GM19372 (cell line): ENCODE data around the gene WDR38.
"Not testable (repeated sequence)": the region's sequence is repeated elsewhere in the genome, so short reads cannot be mapped to it uniquely, and the experiment has no call there.

ENCODE experiments used
- ATAC-seq: cut with Tn5 transposase; IDR thresholded peaks from one replicate; pipeline ENCODE4 v1.9.1; 2021; ENCODE audit warnings: mild to moderate bottlenecking, low read depth, moderate library complexity; ENCODE audit not compliant: unreplicated experiment

WDR38 gene

DNA sequence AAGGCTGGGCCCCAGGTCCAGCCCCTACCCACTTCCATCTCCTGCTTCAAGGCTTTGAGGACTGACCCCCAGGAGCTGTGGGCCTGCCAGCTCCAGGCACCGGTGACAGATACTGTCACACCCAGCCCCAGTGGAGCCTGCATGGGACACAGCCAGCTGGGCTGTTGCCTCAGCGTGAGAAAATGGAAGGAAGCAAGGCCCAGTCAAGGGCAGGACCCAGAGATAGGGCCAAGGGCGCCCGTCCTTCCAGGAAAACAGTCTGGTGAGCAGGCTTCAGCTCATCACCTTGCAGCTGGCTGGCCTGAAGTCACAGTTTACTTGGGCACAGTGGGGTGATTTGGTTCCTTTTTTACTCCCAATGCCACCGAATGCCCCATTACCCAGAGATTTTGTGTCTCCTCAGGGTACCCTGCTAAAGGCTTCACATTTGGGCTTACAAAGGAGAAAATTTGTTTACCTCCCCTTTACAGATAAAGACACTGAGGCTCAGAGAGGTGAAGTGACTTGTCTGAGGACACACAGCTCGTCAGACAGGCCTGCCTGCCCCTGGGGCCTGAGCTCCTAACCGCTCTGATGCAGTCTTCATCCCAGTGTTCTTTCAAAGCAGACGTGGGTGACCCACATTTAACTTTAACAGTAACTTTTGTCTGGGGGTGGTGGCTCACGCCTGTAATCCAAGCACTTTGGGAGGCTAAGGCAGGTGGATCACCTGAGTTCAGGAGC, 21.5 kb upstream of the WDR38 start:
- ATAC-seq: no peak

DNA sequence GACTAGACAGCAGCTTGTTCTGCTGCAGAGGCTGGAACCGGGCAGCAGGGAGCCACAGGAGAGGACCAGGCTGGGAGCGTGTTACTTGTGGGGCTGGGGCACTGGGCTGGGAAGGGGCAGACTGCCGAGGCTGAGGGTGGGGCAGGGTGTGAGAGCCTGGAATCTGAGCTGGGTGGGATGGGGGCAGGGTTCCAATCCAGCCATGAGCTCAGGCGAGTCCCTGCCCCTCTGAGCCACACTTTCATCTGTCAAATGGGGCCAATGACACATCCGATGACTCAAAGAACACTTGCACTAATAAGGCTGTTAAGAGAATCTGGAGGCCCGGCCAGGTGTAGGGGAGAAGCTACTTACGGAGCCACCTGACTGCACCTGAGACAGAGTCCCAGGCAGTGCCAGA, 18.7 kb upstream of the WDR38 start:
- ATAC-seq: no peak

DNA sequence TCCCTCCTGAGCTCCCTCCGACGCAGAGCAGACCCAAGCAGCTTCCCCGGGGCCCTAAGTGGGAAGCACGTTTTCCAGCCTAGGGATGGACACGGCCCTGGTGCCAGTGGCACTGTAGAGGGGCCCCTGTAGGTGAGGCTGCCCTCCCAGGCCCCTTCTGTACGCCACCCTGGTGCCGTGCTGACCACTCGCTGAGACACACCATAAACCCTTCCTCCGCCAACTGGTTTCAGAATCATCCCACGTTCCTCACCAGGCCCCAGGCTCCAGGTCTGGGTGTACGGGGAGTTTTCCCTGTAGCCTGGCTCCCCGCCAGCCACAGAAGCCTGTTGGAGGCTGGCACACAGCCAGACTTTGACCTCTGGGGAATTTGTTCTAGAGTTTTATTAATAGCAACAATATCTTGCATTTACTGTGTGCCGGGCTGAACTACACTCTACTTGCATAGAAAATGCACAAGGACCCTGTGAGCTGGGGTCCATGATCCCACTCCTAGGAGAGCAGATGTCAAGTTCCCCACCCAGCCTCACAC, 18.2 kb upstream of the WDR38 start:
- no peak for ATAC-seq

DNA sequence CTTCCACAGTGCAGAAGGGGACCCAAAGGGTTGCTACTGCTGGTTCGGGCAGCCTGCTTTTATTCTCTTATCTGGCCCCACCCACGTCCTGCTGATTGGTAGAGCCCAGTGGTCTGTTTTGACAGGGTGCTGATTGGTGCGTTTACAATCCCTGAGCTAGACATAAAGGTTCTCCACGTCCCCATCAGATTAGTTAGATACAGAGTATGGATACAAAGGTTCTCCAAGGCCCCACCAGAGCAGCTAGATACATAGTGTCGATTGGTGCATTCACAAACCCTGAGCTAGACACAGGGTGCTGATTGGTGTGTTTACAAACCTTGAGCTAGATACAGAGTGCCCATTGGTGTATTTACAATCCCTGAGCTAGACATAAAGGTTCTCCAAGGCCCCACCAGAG, 15.1 kb upstream of the WDR38 start:
- not testable (repeated sequence) for ATAC-seq

DNA sequence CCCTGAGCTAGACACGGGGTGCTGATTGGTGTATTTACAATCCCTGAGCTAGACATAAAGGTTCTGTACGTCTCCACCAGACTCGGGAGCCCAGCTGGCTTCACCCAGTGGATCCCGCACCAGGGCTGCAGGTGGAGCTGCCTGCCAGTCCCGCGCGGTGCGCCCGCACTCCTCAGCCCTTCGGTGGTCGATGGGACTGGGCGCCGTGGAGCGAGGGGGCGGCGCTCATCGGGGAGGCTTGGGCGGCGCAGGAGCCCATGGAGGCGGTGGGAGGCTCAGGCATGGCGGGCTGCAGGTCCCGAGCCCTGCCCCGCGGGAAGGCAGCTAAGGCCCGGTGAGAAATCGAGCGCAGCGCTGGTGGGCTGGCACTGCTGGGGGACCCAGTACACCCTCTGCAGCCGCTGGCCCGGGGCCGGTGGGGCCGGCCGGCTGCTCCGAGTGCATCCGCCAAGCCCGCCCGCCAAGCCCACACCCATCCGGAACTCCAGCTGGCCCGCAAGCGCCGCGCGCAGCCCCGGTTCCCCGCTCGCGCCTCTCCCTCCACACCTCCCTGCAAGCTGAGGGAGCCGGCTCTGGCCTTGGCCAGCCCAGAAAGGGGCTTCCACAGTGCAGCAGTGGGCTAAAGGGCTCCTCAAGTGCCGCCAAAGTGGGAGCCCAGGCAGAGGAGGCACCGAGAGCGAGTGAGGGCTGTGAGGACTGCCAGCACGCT, 14.5 kb upstream of the WDR38 start:
- not testable (repeated sequence) for ATAC-seq

DNA sequence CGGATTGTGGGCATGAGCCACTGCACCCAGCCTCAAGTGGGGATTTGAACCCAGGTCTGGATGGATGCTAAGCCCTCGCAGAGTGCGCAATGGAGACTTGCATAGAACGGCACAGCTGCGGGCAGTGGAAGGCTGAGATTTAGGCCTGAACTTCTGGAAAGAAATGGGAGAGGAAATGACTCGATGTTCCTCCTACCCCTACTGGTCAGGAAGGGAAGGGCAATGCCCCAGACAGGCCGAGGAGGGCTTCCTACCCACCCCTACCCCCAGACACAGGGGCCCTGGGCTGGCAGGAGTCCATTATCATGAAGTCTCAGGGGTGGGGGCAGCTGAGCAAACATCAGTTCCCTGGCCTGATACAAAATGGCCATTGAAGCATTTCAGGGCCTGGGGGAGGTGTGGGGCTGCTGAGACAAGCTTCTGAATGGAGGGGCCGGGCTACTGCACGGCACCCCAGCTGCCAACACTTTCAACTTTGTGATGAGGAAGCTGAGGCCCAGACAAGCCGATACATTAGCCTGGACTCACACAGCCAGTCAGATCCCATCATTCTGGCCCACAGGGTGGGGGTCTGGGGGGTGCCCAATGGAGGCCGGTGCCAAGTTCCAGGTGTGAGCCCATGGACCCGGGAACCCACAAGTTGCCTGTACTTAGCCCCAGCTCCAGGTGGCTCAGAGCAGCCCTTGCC, 13.5 kb upstream of the WDR38 start:
- ATAC-seq: no peak

DNA sequence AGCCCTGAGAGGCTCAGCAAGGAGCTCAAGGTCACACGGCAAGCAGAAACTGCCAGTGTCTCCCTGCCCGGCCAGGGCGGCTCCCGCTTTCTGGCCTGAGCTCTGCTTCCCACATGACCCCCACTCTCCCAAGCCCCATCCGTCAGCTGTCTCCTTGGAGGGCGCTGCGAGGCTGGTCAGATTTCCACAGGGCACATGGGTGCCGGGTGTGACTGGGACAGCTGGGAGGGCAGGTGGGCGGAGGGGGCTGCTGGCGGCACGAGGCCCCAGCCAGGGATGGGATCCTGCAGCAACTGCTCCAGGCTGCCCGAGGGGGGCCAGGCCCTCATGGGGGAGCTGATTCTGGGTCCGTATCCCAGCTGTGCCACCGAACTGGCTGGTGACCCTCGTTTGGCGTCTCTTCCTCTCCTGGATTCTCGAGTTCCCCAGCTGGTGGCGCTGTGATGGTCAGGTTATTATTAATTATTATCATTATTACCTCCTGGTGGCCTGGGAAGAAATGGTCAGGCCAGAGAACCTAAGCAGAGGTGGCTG, 12.9 kb upstream of the WDR38 start:
- ATAC-seq: no peak

DNA sequence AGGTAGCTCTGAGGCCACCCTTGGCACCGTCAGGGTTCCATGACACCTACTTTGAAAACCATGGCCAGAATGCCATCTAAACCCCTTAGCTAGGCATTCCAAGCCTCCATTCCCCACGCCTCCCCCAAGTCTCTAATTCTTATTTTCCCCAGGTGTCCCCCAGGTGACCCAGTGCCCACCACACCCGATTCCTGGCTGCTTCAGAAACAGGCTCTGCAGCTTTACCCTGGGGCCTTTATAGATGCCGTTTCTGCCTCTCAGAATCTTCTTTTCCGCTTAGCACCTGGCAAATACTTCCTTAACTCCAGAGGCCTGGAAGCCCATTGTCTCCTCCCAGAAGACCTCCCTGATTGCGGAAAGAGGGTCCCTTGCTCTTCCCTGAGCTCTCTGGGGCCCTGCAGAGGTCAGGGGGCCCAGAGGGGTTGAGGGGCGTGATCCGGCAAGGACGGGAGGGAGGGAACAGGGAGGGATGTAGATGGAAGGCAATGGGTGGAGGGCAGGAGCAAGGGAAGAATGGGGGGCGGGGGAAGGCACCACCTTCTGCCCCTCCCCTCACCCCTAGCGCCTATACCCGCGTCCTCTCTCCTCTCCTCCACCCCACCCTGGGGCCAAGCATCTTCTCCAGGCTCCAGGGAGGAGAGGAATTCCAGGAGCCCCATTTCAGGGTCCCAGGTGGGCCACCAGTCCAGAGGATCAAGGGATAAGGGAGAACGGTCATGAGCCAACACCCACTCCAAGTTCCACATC, 12.0 kb upstream of the WDR38 start:
- ATAC-seq: no peak

DNA sequence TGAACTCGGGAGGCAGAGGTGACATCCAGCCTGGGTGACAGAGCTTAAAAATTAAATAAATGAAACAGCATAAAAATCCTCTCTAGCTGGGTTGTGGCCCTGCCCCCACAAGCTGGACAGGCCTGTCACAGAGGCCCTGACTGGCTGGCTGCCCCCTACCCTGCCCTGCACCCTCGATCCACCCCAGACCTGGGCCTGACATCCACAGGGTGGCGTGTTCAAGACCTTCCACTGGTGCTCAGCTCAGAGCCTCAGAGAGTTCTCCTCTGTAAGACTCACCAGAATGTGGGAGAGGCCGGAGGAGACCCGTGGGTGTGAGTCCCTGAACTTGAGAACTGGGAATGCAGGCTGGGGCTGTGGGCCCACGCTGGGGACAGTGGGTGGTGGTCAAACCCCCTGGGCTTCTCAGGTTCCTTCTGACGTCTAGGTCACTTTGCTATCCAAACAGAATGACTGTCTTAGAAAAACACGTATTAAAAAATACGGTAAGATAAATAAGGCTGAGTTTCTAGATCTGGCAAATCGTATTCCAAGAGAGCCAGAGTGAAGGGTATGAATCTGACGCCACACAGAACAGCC, 9.7 kb upstream of the WDR38 start:
- no peak for ATAC-seq

DNA sequence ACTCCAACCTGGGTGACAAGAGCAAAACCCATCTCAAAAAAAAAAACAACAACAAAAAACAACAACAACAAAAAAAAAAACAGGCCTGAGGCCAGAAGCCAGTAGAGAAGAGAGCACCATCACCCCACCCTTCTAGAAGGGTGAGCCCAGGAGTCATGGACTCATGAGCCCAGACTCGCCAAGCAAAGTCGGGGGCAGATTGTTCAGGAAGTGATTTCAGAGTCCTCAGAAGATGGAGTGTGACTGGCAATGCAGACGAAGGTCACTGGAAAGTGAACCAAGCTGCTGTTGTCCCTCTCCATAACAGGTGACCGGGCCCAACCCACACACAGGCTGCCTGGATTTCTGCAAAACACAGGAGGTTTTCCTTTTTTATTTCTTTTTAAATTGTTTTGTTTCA, 9.0 kb upstream of the WDR38 start:
- no peak for ATAC-seq

DNA sequence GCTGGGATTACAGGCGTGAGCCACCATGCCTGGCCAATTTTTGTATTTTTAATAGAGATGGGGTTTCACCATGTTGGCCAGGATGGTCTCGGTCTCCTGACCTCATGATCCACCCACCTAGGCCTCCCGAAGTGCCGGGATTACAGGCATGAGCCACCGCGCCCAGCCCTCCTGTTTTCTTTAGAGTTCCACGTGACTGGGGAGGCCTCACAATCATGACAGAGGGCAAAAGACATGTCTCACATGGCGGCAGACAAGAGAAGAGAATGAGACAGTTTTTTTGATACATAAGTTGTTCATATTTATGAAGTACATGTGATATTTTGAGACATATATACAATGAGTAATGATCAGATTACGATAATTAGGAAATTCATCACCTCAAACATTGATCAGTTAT, 6.8 kb upstream of the WDR38 start:
- not testable (repeated sequence) for ATAC-seq

DNA sequence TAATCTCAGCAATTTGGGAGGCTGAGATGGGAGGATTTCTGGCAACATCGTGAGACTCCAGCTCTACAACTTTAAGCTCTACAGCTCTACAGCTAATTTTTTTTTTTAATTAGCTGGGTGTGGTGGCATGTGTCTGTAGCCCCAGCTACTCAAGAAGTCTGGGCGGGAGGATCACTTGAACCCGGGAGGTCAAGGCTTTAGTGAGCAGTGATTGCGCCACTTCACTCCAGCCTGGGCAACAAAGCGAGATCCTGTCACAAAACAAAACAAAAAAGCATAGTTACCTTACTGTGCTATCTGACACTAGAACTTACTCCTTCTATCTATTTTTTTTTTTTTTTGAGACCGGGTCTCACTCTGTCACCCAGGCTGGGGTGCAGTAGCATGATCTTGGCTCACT, 6.3 kb upstream of the WDR38 start:
- no peak for ATAC-seq

DNA sequence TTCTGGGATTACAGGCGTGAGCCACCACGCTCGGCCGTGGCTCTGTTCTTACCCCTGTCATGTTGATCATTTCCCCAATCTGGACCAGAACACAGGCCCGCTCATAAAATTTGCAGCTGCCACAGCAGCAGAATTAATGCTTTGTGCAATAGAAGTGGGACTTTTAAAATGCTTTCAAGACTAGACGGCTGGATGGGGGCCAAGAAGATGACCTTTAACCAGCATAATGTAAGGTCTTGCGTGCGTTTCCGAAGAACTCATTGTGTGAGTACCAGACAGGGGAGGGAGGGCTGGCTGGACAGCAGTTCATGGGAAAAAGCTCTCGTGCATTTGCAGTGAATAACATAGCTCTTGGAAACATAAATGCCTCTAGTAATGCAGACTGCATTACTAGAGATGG, 3.5 kb upstream of the WDR38 start:
- ATAC-seq: no peak

DNA sequence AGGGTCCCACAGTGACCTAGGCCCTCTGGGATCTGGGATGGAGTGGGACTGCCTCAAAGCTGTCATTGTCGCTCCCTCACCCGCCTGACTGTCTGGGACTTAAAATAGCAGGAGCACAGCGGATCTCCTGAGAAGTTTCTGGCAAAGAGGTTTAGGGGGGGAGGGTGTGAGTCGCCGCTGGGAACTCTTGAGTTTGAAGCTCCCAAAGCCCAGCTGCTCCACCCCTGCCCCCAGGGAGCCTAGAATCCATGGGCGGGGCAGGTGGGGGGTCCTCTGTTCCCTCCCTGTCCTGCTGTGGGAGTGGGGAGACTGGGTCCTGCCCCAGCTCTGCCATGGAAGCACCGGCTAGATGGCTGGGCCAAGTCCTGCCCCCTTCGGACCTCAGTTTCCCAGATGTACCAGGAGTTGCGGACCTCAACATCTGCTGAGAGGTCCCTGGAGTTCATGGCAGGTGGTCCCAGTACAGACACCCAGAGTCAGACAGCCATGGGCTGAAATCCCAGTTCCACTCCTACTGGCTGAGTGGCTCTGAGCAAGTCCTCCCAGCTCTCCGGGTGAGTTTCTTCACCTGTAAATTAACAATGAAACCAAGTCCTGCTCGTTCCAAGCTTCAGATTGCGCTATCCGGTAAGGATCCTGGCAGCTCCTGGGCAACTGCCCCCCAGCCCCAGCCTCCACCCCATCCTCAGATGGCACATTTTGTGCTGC, 985 bp upstream of the WDR38 start:
- no peak for ATAC-seq

DNA sequence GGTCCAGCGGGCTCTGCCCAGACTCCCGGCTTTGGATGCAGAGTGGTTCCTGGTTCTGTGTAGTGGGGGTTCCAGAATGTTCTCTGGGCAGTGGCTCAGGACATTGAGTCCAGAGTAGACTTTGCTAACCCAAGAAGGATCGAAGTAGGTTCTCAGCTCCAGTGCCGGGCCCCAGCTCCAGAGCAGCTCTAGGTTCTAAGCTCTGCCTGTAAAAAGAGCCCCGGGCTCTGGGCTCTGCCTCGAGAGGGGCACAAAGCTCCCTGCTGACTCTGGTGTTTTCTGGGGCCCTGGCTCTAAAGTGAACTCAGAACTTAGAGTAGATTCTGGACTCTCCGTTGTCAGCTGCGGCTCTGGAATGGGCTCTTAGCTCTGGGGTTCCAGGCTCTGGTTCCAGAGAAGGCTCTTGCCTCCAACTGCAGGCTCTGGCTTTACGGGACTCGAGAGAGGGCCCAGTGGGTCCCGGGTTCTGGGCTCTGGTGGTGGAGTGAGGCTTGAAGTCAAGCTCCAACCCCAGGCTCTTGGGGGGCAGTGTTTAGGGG, 414 bp downstream of the WDR38 start:
- ATAC-seq: no peak

DNA sequence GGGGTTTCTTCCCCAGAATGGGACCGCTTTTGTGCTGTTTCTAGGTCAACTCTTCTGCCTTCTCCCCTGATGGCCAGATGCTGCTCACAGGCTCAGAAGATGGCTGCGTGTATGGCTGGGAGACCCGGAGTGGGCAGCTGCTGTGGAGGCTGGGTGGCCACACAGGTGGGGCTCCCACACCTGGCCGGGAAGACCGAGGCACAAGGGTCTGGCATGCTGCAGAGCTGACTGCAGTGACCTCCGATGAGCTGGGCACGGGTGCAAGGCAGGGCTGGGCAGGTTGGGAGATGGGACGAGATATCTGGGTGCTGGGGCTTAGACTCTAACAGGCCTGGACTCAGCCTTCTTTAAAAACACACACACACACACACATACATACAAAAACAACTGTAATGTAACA, 901 bp downstream of the WDR38 start:
- no peak for ATAC-seq

DNA sequence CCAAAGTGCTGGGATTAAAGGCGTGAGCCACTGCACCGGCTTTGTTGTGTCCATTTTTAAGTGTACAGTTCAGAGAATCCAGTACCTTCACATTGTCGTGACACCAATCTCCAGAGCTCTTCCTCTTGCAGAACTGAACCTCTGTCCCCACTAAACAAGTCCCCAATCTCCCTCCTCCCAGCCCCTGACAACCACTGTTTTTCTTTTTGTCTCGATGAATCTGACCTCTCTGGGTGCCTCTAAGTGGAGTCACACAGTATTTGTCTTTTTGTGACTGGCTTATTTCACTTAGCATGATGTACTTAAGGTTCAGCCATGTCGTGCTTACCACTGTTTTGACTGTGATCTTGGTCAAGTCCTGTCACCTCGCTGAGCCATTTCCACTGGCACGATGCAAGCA, 1.6 kb downstream of the WDR38 start:
- no peak for ATAC-seq

DNA sequence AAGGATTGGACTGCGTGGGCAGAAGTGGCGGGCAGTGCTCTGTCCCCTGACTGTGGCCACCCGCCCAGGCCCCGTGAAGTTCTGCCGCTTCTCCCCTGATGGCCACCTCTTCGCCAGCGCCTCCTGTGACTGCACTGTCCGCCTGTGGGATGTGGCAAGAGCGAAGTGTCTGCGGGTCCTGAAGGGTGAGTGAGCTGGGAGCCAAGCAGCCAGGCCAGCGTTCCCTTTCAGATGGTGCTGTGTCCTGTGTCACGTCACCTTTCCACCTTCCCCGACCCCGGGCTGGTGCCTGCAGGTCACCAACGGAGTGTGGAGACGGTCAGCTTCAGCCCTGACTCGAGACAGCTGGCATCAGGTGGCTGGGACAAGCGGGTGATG, 2.3 kb downstream of the WDR38 start:
- no peak for ATAC-seq
